T-cell (primary cell): ENCODE results near the gene MYBPC3. TPM values are rescaled to one million over a fixed set of nuclear protein-coding genes. Genes with fewer than 3 reads are reported as not detected.
"Not testable (repeated sequence)": the region's sequence is repeated elsewhere in the genome, so short reads cannot be mapped to it uniquely, and the experiment has no call there.

Experiments used
- ATAC-seq, 4 experiments: fragments of 200-7000 bp in 3 of 4; fragments of 150-1000 bp in 1 of 4; cut with Tn5 transposase; replicated peaks in 1 of 4; 1 replicate in 3 of 4; 2 replicates in 1 of 4; pipeline ENCODE4 v1.10.0; 2021; ENCODE audit warnings: moderate library complexity in 3 of 4, mild to moderate bottlenecking in 2 of 4, moderate number of reproducible peaks in 1 of 4
- CTCF ChIA-PET, 2 donors: fragments of 300-600 bp; sonication (Branson Sonifier 250); formaldehyde crosslinking; loops; one replicate each; lab custom pipeline; 2022; ENCODE audit warnings: antibody characterized with exemption in 2 of 2; lab: Charles Lee
- POLR2A ChIA-PET, 2 donors: fragments of 300-600 bp; sonication (Branson Sonifier 250); formaldehyde crosslinking; loops; one replicate each; lab custom pipeline; 2022; ENCODE audit warnings: antibody characterized with exemption in 2 of 2; lab: Charles Lee
- DNase-seq, 35 experiments: peaks; one replicate each; pipeline versions ENCODE4 v3.0.0 to v3.0.0-alpha.2; 2013 to 2023
- H3K27ac ChIP-seq: one replicate; pipeline ENCODE4 v1.5.1; 2013; ENCODE audit warnings: low read length
- H3K27me3 ChIP-seq, 2 experiments: replicated peaks in 1 of 2; 1 replicate in 1 of 2; 2 replicates in 1 of 2; pipeline versions ENCODE4 v1.6.1 to v1.7.0; 2013; ENCODE audit warnings: low read length in 1 of 2, mixed read lengths in 1 of 2; ENCODE audit not compliant: control insufficient read depth in 2 of 2, insufficient read depth in 2 of 2; ENCODE audit errors: extremely low read depth in 1 of 2
- H3K36me3 ChIP-seq, 2 donors: 1 replicate in 1 of 2; 2 replicates in 1 of 2; pipeline versions ENCODE4 v1.6.1 to v1.7.0; 2013; ENCODE audit warnings: low read length in 1 of 2; ENCODE audit not compliant: control insufficient read depth in 2 of 2, insufficient read depth in 1 of 2; ENCODE audit errors: extremely low read depth in 1 of 2
- H3K4me1 ChIP-seq, 2 experiments: 1 replicate in 1 of 2; 2 replicates in 1 of 2; pipeline versions ENCODE4 v1.6.1 to v1.7.0; 2013; ENCODE audit warnings: low read length in 2 of 2, mixed read lengths in 1 of 2; ENCODE audit not compliant: insufficient read depth in 2 of 2, control insufficient read depth in 1 of 2; ENCODE audit errors: extremely low read depth in 1 of 2
- H3K4me3 ChIP-seq, 2 donors: 1 replicate in 1 of 2; 2 replicates in 1 of 2; pipeline versions ENCODE4 v1.5.1 to v1.7.0; 2013; ENCODE audit warnings: mild to moderate bottlenecking in 2 of 2, low read length in 1 of 2, moderate library complexity in 1 of 2; ENCODE audit not compliant: control insufficient read depth in 1 of 2; ENCODE audit errors: extremely low read depth in 1 of 2
- H3K9me3 ChIP-seq: 2 replicates; pipeline ENCODE4 v1.7.0; 2013
- H3K27ac Mint-ChIP-seq, 2 donors: one replicate each; pipeline ENCODE4 v1.8.0; 2020 to 2021; ENCODE audit warnings: mild to moderate bottlenecking in 2 of 2, mixed read lengths in 2 of 2
- H3K27me3 Mint-ChIP-seq, 2 donors: one replicate each; pipeline ENCODE4 v1.8.0; 2021 to 2022; ENCODE audit warnings: mixed read lengths in 2 of 2
- H3K36me3 Mint-ChIP-seq: one replicate; pipeline ENCODE4 v1.8.0; 2021; ENCODE audit warnings: mixed read lengths
- H3K4me1 Mint-ChIP-seq, 3 donors: one replicate each; pipeline ENCODE4 v1.8.0; 2020 to 2022; ENCODE audit warnings: mixed read lengths in 3 of 3, mild to moderate bottlenecking in 1 of 3
- H3K4me3 Mint-ChIP-seq, 3 donors: one replicate each; pipeline ENCODE4 v1.8.0; 2020 to 2022; ENCODE audit warnings: mild to moderate bottlenecking in 3 of 3, mixed read lengths in 3 of 3, moderate library complexity in 3 of 3
- H3K9me3 Mint-ChIP-seq, 3 donors: one replicate each; pipeline ENCODE4 v1.8.0; 2020 to 2022; ENCODE audit warnings: mixed read lengths in 3 of 3
- WGBS: methylation state at CpG from one replicate; pipeline ENCODE4 v1.1.5; 2013; ENCODE audit warnings: missing lambda C conversion rate; ENCODE audit not compliant: insufficient coverage; 5-methylcytosine and 5-hydroxymethylcytosine counted together
- total RNA-seq, 35 experiments: library from RNA in 6 of 35; stranded (reverse) in 6 of 35; fragments of 120-200 nt in 1 of 35; gene quantifications; one replicate each; pipeline versions ENCODE4 v1.2.1 to v1.2.4 and lab custom pipeline; 2013 to 2026

MYBPC3 gene
- total RNA-seq, 5 donors from 2014 or later (not counting 1 experiment from before 2014, with no cell fraction given): not detected

GRCh38 chr11:47324520-47324919 is 28.0 kb downstream of the MYBPC3 start:
- no peak overlapping the region for H3K4me3 ChIP-seq
- no peak overlapping the region for H3K27ac ChIP-seq
- CTCF ChIA-PET: no interaction called here
- ATAC-seq (no peak), DNase-seq (no peak)
- no peaks in the 10 kb centered on the region for H3K27me3 Mint-ChIP-seq
- H3K4me3 Mint-ChIP-seq: no peak overlapping the region
- WGBS: 99% methylated on average over 11 of the region's 12 CpGs
- H3K9me3 ChIP-seq: no peaks in the 10 kb centered on the region
- H3K27me3 ChIP-seq: no peaks in the 10 kb centered on the region
- H3K4me1 Mint-ChIP-seq: no peaks in the 10 kb centered on the region
- H3K9me3 Mint-ChIP-seq: no peaks in the 10 kb centered on the region
- peaks cover 21 to 54% of the 10 kb centered on the region in 2 donors for H3K36me3 ChIP-seq
- POLR2A ChIA-PET: interaction anchor here (0.6 to 0.7 kb wide), 2 partner anchors 24 to 422 kb away, joined by 3 read pairs; no protein-coding TSS in a partner anchor
- peaks cover 36% of the 10 kb centered on the region for H3K36me3 Mint-ChIP-seq
- H3K27ac Mint-ChIP-seq: no peak overlapping the region
- no peaks in the 10 kb centered on the region for H3K4me1 ChIP-seq

GRCh38 chr11:47318166-47318565 is 34.3 kb downstream of the MYBPC3 start:
- H3K27me3 ChIP-seq: no peaks in the 10 kb centered on the region
- H3K36me3 ChIP-seq: peaks cover 7 to 62% of the 10 kb centered on the region in 2 donors
- H3K4me1 ChIP-seq: no peaks in the 10 kb centered on the region
- H3K4me3 ChIP-seq: no peak overlapping the region
- ATAC-seq: no peak
- no peak overlapping the region for H3K27ac Mint-ChIP-seq
- H3K27ac ChIP-seq: no peak overlapping the region
- peaks cover 36% of the 10 kb centered on the region for H3K36me3 Mint-ChIP-seq
- H3K27me3 Mint-ChIP-seq: no peaks in the 10 kb centered on the region
- CTCF ChIA-PET: interaction anchor here in 1 of 2 donors (0.7 kb wide), 1 partner anchor 29 kb away, joined by 3 read pairs; no protein-coding TSS in a partner anchor
- H3K4me3 Mint-ChIP-seq: no peak overlapping the region
- DNase-seq: no peak
- H3K9me3 ChIP-seq: no peaks in the 10 kb centered on the region
- no peaks in the 10 kb centered on the region for H3K9me3 Mint-ChIP-seq
- POLR2A ChIA-PET: no interaction called here
- peaks cover 0 to 3% (median 0%) of the 10 kb centered on the region in 3 donors for H3K4me1 Mint-ChIP-seq
- no CpG with 5 or more reads among the region's 2 CpGs for WGBS

GRCh38 chr11:47317064-47317828 is 35.3 kb downstream of the MYBPC3 start:
- Histone ChIP-seq H3K36me3 (peaks cover 7 to 69% of the 10 kb centered on the region in 2 donors), H3K9me3 (no peaks in the 10 kb centered on the region), H3K27ac (no peak overlapping the region), H3K4me3 (no peak overlapping the region), H3K27me3 (no peaks in the 10 kb centered on the region), H3K4me1 (no peaks in the 10 kb centered on the region)
- H3K4me1 Mint-ChIP-seq: peaks cover 0 to 3% (median 0%) of the 10 kb centered on the region in 3 donors
- ChIA-PET POLR2A (no interaction called here), CTCF (no interaction called here)
- 60% methylated on average over 1 of the region's 5 CpGs for WGBS
- ATAC-seq: no peak
- H3K36me3 Mint-ChIP-seq: peaks cover 39% of the 10 kb centered on the region
- no peak overlapping the region for H3K27ac Mint-ChIP-seq
- no peaks in the 10 kb centered on the region for H3K9me3 Mint-ChIP-seq
- no peaks in the 10 kb centered on the region for H3K27me3 Mint-ChIP-seq
- no peak overlapping the region for H3K4me3 Mint-ChIP-seq
- no peak for DNase-seq

DNA sequence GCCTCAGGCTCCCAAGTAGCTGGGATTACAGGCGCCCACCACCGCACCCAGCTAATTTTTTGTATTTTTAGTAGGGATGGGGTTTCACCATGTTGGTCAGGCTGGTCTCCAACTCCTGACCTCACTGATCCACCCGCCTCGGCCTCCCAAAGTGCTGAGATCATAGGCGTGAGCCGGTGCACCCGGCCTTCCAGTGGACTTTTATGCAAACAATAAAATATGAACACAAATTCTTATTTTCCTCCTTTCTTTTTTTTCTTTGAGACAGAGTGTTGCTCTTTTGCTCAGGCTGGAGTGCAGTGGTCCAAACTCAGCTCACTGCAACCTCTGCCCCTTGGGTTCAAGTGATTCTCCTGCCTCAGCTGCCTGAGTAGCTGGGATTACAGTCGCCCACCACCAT is 36.0 kb downstream of the MYBPC3 start:
- H3K27ac Mint-ChIP-seq, H3K4me1 Mint-ChIP-seq, H3K27me3 Mint-ChIP-seq, CTCF ChIA-PET, H3K4me1 ChIP-seq, H3K4me3 ChIP-seq, H3K27ac ChIP-seq, H3K9me3 ChIP-seq, POLR2A ChIA-PET, ATAC-seq, H3K4me3 Mint-ChIP-seq, H3K27me3 ChIP-seq, DNase-seq, H3K9me3 Mint-ChIP-seq: not testable (repeated sequence)
- peaks cover 7 to 70% of the 10 kb centered on the region in 2 donors for H3K36me3 ChIP-seq
- peaks cover 32% of the 10 kb centered on the region for H3K36me3 Mint-ChIP-seq
- WGBS: no CpG with 5 or more reads among the region's 8 CpGs

DNA sequence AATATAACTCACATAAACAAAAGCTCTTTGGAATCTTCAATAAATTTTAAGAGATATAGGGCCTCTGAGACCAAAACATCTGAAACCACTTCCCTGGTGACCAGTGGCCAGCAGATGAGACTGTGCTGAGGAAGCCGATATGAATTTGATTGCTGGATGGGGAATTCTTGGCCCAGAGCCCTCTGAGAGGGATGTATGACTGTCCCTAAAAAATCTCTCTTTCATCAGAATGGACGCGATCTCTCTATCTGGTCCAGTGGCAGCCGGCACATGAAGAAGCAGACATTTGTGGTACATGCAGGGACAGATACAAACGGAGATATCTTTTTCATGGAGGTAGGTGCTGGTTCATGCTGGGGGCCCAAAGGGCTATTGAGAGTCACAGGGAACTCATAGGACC is 37.5 kb downstream of the MYBPC3 start:
- Mint-ChIP-seq H3K27me3 (no peaks in the 10 kb centered on the region), H3K36me3 (peaks cover 30% of the 10 kb centered on the region), H3K4me3 (no peak overlapping the region), H3K9me3 (no peaks in the 10 kb centered on the region), H3K27ac (no peak overlapping the region), H3K4me1 (peaks cover 0 to 3% (median 0%) of the 10 kb centered on the region in 3 donors)
- Histone ChIP-seq H3K4me3 (no peak overlapping the region), H3K27ac (no peak overlapping the region), H3K36me3 (peaks cover 7 to 78% of the 10 kb centered on the region in 2 donors), H3K4me1 (no peaks in the 10 kb centered on the region), H3K27me3 (no peaks in the 10 kb centered on the region), H3K9me3 (no peaks in the 10 kb centered on the region)
- no CpG with 5 or more reads among the region's 5 CpGs for WGBS
- DNase-seq (no peak), ATAC-seq (no peak)
- POLR2A ChIA-PET: interaction anchor here (0.5 to 0.7 kb wide), 2 partner anchors 11 to 18 kb away, joined by 3 to 4 read pairs; no protein-coding TSS in a partner anchor
- CTCF ChIA-PET: no interaction called here

GRCh38 chr11:47308050-47308823 is 44.3 kb downstream of the MYBPC3 start:
- H3K4me1 Mint-ChIP-seq: peaks cover 0 to 6% (median 0%) of the 10 kb centered on the region in 3 donors
- DNase-seq (no peak), ATAC-seq (no peak)
- no peak overlapping the region for H3K27ac ChIP-seq
- H3K27me3 Mint-ChIP-seq: no peaks in the 10 kb centered on the region
- H3K27ac Mint-ChIP-seq: no peak overlapping the region
- H3K4me3 Mint-ChIP-seq: no peak overlapping the region
- H3K4me3 ChIP-seq: no peak overlapping the region
- ChIA-PET CTCF (no interaction called here), POLR2A (interaction anchor here in 1 of 2 donors (0.7 kb wide), 1 partner anchor 13 kb away, joined by 4 read pairs; no protein-coding TSS in a partner anchor)
- no peaks in the 10 kb centered on the region for H3K9me3 Mint-ChIP-seq
- WGBS: 89% methylated on average over 3 of the region's 6 CpGs
- H3K27me3 ChIP-seq: no peaks in the 10 kb centered on the region
- H3K4me1 ChIP-seq: no peaks in the 10 kb centered on the region
- no peaks in the 10 kb centered on the region for H3K9me3 ChIP-seq
- peaks cover 44% of the 10 kb centered on the region for H3K36me3 Mint-ChIP-seq
- H3K36me3 ChIP-seq: peaks cover 7 to 93% of the 10 kb centered on the region in 2 donors
